Neural cell (in vitro differentiated cells): Measurements from ENCODE around the gene GOSR1. TPM values are rescaled to one million over a fixed set of nuclear protein-coding genes. Genes with fewer than 3 reads are reported as not detected.
"Not testable (repeated sequence)": the region's sequence is repeated elsewhere in the genome, so short reads cannot be mapped to it uniquely, and the experiment has no call there.

Experiments used
- H2AFZ ChIP-seq: fragments of 200-600, 300-800 bp; sonication (generic), shearing (Covaris generic); 2 replicates; pipeline ENCODE4 v1.6.0; 2014; ENCODE audit warnings: low read depth, mild to moderate bottlenecking, antibody characterized with exemption, low read length, moderate library complexity
- H3F3A ChIP-seq: fragments of 200-600 bp; shearing (Covaris generic); 2 replicates; pipeline ENCODE4 v1.6.1; 2016; ENCODE audit warnings: mild to moderate bottlenecking, moderate library complexity, mixed read lengths, antibody characterized with exemption, low read length; ENCODE audit not compliant: insufficient read depth, poor library complexity, severe bottlenecking
- H3K27ac ChIP-seq: fragments of 200-600, 300-800 bp; sonication (generic), shearing (Covaris generic); 2 replicates; pipeline ENCODE4 v1.5.1; 2014; ENCODE audit warnings: mild to moderate bottlenecking, low read length, moderate library complexity
- H3K27me3 ChIP-seq: fragments of 300-800, 200-600 bp; sonication (generic), shearing (Covaris generic); 2 replicates; pipeline ENCODE4 v1.6.0; 2014; ENCODE audit warnings: mild to moderate bottlenecking, low read depth, low read length, moderate library complexity; ENCODE audit not compliant: insufficient read depth
- H3K36me3 ChIP-seq: fragments of 300-800, 200-600 bp; sonication (generic), shearing (Covaris generic); 2 replicates; pipeline ENCODE4 v1.5.1; 2014; ENCODE audit warnings: mild to moderate bottlenecking, antibody characterized with exemption, low read length, moderate library complexity; ENCODE audit not compliant: insufficient read depth
- H3K4me2 ChIP-seq: fragments of 300-800, 200-600 bp; sonication (generic), shearing (Covaris generic); 2 replicates; pipeline ENCODE4 v1.6.0; 2014; ENCODE audit warnings: mild to moderate bottlenecking, low read length
- H3K4me3 ChIP-seq: fragments of 300-800, 200-600 bp; sonication (generic), shearing (Covaris generic); 2 replicates; pipeline ENCODE4 v1.5.1; 2014; ENCODE audit warnings: mild to moderate bottlenecking, low read length, moderate library complexity
- H3K79me2 ChIP-seq: fragments of 200-600 bp; shearing (Covaris generic); replicated peaks from 2 replicates; pipeline ENCODE4 v1.6.0; 2014; ENCODE audit warnings: mild to moderate bottlenecking, low read length, moderate library complexity; ENCODE audit not compliant: insufficient read depth
- H3K9ac ChIP-seq: fragments of 300-800, 200-600 bp; sonication (generic), shearing (Covaris generic); 2 replicates; pipeline ENCODE4 v1.6.1; 2016; ENCODE audit warnings: mild to moderate bottlenecking, low read length, mixed read lengths
- H3K9me2 ChIP-seq: fragments of 200-600 bp; shearing (Covaris generic); 2 replicates; pipeline ENCODE4 v1.6.1; 2016; ENCODE audit warnings: mild to moderate bottlenecking, low read length, mixed read lengths; ENCODE audit not compliant: insufficient read depth
- H3K9me3 ChIP-seq: fragments of 200-600, 300-800 bp; sonication (generic), shearing (Covaris generic); 2 replicates; pipeline ENCODE4 v1.6.1; 2016; ENCODE audit warnings: mild to moderate bottlenecking, mixed run types, low read length, moderate library complexity, mixed read lengths
- H4K20me1 ChIP-seq: fragments of 200-600 bp; shearing (Covaris generic); 2 replicates; pipeline ENCODE4 v1.6.1; 2016; ENCODE audit warnings: mild to moderate bottlenecking, mixed run types; ENCODE audit not compliant: insufficient read depth
- CTCF ChIP-seq: fragments of 450-650 bp; IDR thresholded peaks from 2 replicates; pipeline ENCODE4 v1.5.1; 2014; ENCODE audit warnings: antibody characterized with exemption, mild to moderate bottlenecking, moderate library complexity; ENCODE audit not compliant: poor library complexity, severe bottlenecking
- EP300 ChIP-seq: fragments of 450-650 bp; conservative IDR thresholded peaks from 2 replicates; pipeline ENCODE4 v1.6.1; 2014; ENCODE audit warnings: antibody characterized with exemption, mild to moderate bottlenecking, moderate library complexity; ENCODE audit not compliant: poor library complexity, severe bottlenecking
- EZH2 ChIP-seq: fragments of 200-600, 300-800 bp; shearing (Covaris generic), sonication (generic); IDR thresholded peaks from 2 replicates; pipeline ENCODE4 v1.6.1; 2014; ENCODE audit warnings: antibody characterized with exemption, low read length, borderline replicate concordance, mild to moderate bottlenecking; ENCODE audit not compliant: insufficient read depth, poor library complexity, severe bottlenecking
- MXI1 ChIP-seq: fragments of 450-650 bp; conservative IDR thresholded peaks from 2 replicates; pipeline ENCODE4 v1.6.1; 2014; ENCODE audit warnings: antibody characterized with exemption, mild to moderate bottlenecking; ENCODE audit not compliant: poor library complexity, severe bottlenecking
- POLR2AphosphoS5 ChIP-seq: IDR thresholded peaks from 2 replicates; pipeline ENCODE4 v1.6.1; 2012
- RAD21 ChIP-seq: fragments of 450-650 bp; conservative IDR thresholded peaks from 2 replicates; pipeline ENCODE4 v1.6.1; 2014; ENCODE audit warnings: antibody characterized with exemption, mild to moderate bottlenecking, moderate library complexity
- REST ChIP-seq: IDR thresholded peaks from 2 replicates; pipeline ENCODE4 v1.6.1; 2012; ENCODE audit warnings: borderline replicate concordance
- SMC3 ChIP-seq: fragments of 450-650 bp; conservative IDR thresholded peaks from 2 replicates; pipeline ENCODE4 v1.6.1; 2014; ENCODE audit warnings: antibody characterized with exemption, mild to moderate bottlenecking, moderate library complexity; ENCODE audit not compliant: poor library complexity
- TAF1 ChIP-seq: IDR thresholded peaks from 2 replicates; pipeline ENCODE4 v1.6.1; 2012; ENCODE audit warnings: low read depth
- polyA plus RNA-seq: library from polyadenylated mRNA; depleted of rRNA; stranded (reverse); fragments of >200 nt; gene quantifications from 2 replicates; pipeline ENCODE4 v1.2.3, GENCODE V29; 2014

Gene GOSR1
- polyA plus RNA-seq, 1 donor from 2014 or later, result 20.1 TPM

GRCh38 chr17:30551996-30552339 lies 74.8 kb downstream of the GOSR1 start:
- TF ChIP-seq EP300, result no peak
- TF ChIP-seq REST, result no peak
- no peak for TF ChIP-seq CTCF
- TF ChIP-seq MXI1, result no peak
- no peaks in the 10 kb centered on the region for H3F3A ChIP-seq
- H3K79me2 ChIP-seq, result no peaks in the 10 kb centered on the region
- H3K36me3 ChIP-seq, result no peaks in the 10 kb centered on the region
- H3K9ac ChIP-seq, result no peak overlapping the region
- H4K20me1 ChIP-seq, result no peaks in the 10 kb centered on the region
- H3K4me2 ChIP-seq, result no peak overlapping the region
- H3K4me3 ChIP-seq, result no peak overlapping the region
- H3K9me2 ChIP-seq, result no peaks in the 10 kb centered on the region
- H3K27me3 ChIP-seq, result no peaks in the 10 kb centered on the region
- no peak overlapping the region for H3K27ac ChIP-seq
- no peak overlapping the region for H2AFZ ChIP-seq
- no peaks in the 10 kb centered on the region for H3K9me3 ChIP-seq

GRCh38 chr17:30552994-30553566 lies 75.9 kb downstream of the GOSR1 start:
- H4K20me1 ChIP-seq, result no peaks in the 10 kb centered on the region
- H3K9ac ChIP-seq, result no peak overlapping the region
- H3K9me3 ChIP-seq, result no peaks in the 10 kb centered on the region
- H3K4me2 ChIP-seq, result no peak overlapping the region
- no peaks in the 10 kb centered on the region for H3K27me3 ChIP-seq
- no peaks in the 10 kb centered on the region for H3K36me3 ChIP-seq
- no peaks in the 10 kb centered on the region for H3K9me2 ChIP-seq
- no peak overlapping the region for H3K4me3 ChIP-seq
- no peak for TF ChIP-seq SMC3
- no peak for TF ChIP-seq RAD21
- no peak for TF ChIP-seq POLR2AphosphoS5
- no peak for TF ChIP-seq TAF1
- no peak for TF ChIP-seq REST
- no peak for TF ChIP-seq EP300
- no peak for TF ChIP-seq CTCF
- no peak for TF ChIP-seq EZH2
- no peak overlapping the region for H2AFZ ChIP-seq
- H3F3A ChIP-seq, result no peaks in the 10 kb centered on the region
- H3K79me2 ChIP-seq, result no peaks in the 10 kb centered on the region
- no peak overlapping the region for H3K27ac ChIP-seq

GRCh38 chr17:30553823-30554440 lies 76.7 kb downstream of the GOSR1 start:
- H3K27ac ChIP-seq, H3K9me2 ChIP-seq, H3K27me3 ChIP-seq, H3K9ac ChIP-seq, H3F3A ChIP-seq, H3K4me2 ChIP-seq, H4K20me1 ChIP-seq, H3K36me3 ChIP-seq, H3K4me3 ChIP-seq, H3K9me3 ChIP-seq, H2AFZ ChIP-seq, H3K79me2 ChIP-seq: not testable (repeated sequence)
